AG04449 (cell line): Measurements from ENCODE around the gene ARMH1.
"Not testable (repeated sequence)": the region's sequence is repeated elsewhere in the genome, so short reads cannot be mapped to it uniquely, and the experiment has no call there.

ENCODE experiments used
- CTCF ChIA-PET: fragments of 350-600 bp; formaldehyde crosslinking; extraction: SDS; loops from one replicate; lab custom pipeline; 2021; ENCODE audit warnings: antibody characterized with exemption; lab: Yijun Ruan, JAX
- POLR2A ChIA-PET: fragments of 400-600, 350-600 bp; formaldehyde crosslinking; extraction: SDS; loops from one replicate; lab custom pipeline; 2020; ENCODE audit warnings: antibody characterized with exemption, inconsistent platforms; lab: Yijun Ruan, JAX
- DNase-seq: peaks from one replicate; pipeline ENCODE4 v3.0.0-alpha.2; 2010; ENCODE audit warnings: low read depth, low spot score
- H3K4me3 ChIP-seq: 2 replicates; pipeline ENCODE4 v1.5.1; 2011; ENCODE audit warnings: low read depth, mild to moderate bottlenecking, control low read depth, low read length
- TF ChIP-seq, protein P1 (sequence below): IDR thresholded peaks from one replicate; pipeline ENCODE4 v1.5.1; 2011; ENCODE audit warnings: mild to moderate bottlenecking, moderate library complexity, low read length, control low read depth, inconsistent platforms; ENCODE audit not compliant: insufficient read depth; ENCODE audit errors: missing control alignments

Gene ARMH1

DNA sequence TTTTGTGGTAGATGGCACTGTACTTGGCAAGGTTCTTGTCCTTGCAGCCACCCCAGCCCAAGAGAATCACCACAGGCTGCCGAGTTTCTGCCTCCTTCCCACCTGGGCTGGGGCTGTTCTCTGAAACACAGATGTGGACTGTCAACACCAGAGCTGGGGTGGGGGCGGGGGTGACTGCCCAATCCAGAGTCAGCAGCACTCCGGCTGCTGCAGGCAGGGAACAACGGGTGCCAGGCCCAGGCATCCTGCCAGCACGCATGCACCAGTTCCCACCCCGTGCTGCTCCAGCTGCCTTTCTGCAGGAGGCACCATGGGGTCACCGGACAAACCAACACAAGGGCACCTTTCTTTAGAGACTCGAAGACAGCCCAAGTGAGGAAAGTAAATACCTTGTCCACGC, 14.3 kb upstream of the ARMH1 start:
- DNase-seq, result no peak
- CTCF ChIA-PET, result interaction anchor here (1.1 to 5.3 kb wide), 5 partner anchors 8 to 68 kb away, joined by 3 to 48 read pairs (median 4); no protein-coding TSS in a partner anchor
- POLR2A ChIA-PET, result no interaction called here
- TF ChIP-seq, protein P1, sequence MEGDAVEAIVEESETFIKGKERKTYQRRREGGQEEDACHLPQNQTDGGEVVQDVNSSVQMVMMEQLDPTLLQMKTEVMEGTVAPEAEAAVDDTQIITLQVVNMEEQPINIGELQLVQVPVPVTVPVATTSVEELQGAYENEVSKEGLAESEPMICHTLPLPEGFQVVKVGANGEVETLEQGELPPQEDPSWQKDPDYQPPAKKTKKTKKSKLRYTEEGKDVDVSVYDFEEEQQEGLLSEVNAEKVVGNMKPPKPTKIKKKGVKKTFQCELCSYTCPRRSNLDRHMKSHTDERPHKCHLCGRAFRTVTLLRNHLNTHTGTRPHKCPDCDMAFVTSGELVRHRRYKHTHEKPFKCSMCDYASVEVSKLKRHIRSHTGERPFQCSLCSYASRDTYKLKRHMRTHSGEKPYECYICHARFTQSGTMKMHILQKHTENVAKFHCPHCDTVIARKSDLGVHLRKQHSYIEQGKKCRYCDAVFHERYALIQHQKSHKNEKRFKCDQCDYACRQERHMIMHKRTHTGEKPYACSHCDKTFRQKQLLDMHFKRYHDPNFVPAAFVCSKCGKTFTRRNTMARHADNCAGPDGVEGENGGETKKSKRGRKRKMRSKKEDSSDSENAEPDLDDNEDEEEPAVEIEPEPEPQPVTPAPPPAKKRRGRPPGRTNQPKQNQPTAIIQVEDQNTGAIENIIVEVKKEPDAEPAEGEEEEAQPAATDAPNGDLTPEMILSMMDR, result no peak
- no peak overlapping the region for H3K4me3 ChIP-seq

DNA sequence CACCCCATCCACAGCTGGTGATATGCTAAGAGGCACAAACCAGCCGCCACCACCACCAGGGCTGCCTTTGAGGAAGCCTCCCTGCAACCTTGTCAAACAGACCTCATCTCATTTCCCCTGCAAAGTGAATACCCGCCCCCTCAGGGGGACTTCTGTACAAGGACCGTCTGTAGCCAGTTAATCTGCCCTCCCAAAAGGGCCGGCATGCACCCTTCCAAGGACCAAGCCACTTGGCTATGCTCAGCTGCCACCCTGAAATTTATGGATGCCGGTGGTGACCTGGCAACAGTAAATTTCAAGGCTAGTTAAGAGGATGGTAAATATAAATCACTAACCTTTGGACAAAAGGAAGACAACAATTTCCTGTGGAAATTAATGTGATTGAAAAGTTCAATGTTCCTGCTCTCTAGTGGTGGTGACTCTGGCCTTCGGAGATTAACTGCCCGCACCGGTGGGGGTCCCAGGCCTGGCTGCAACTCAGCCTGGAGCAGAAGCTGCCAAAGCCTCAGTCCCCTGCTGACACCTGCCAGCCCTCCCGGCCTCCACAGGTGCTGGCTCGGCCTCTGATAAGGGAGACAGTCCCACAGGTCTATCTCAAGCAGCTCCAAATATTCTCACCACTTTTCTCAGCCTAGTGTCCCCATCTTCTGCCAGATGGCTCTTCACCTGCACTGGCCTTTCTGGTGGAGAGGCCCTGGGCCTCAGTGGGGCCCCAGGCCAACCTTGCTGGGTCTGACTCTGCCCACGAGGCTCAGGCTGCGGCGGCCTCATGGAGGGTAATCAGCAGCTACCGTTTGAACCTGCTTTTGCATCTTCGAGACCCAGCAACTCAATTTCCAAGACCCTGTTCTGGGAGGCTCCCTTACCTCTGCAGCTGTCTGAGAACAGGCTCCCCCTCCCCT, 12.5 kb upstream of the ARMH1 start:
- no peak overlapping the region for H3K4me3 ChIP-seq
- ChIA-PET POLR2A (no interaction called here), CTCF (interaction anchor here (1.0 to 5.3 kb wide), 3 partner anchors 10 to 61 kb away, joined by 4 to 48 read pairs (median 16); no protein-coding TSS in a partner anchor)
- DNase-seq, result no peak
- TF ChIP-seq, protein P1, result no peak

DNA sequence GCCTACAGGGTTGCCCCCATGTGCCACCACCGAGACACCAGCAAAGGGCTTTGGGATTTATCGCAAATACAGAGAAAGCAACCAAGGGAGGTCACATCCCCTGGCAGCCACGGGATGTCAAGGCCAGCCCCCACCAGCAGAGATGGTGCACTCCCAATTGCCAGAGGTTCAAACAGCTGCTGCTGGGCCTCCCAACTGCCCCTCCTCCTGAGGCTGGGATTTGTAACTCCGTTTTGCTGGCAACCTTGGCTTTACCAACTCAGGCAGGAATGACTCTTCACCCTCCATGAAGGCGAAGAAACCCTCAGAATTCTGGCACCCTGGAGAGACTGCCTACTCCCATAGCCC, 11.9 kb upstream of the ARMH1 start:
- TF ChIP-seq, protein P1, result no peak
- ChIA-PET CTCF (interaction anchor here (1.0 to 5.3 kb wide), 3 partner anchors 10 to 61 kb away, joined by 4 to 48 read pairs (median 16); no protein-coding TSS in a partner anchor), POLR2A (no interaction called here)
- DNase-seq, result no peak
- H3K4me3 ChIP-seq, result no peak overlapping the region

DNA sequence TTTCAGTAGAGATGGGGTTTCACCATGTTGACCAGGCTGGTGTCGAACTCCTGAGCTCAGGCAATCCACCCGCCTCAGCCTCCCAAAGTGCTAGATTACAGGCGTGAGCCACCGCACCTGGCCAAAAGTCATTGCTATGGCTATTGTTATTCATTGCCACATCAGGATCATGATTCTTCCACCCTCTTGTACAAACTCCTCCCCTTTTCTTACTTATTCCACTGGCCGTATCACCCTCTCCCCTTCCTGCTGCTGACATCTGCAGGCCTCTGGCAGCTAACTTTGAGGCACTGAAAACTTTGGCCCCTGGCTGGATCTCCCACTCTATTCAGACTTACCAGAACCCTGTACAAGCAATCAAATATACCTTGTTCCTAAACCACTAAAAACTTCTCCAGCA, 11.1 kb upstream of the ARMH1 start:
- no peak overlapping the region for H3K4me3 ChIP-seq
- TF ChIP-seq, protein P1, result no peak
- ChIA-PET CTCF (interaction anchor here (3.8 to 5.3 kb wide), 2 partner anchors 11 to 54 kb away, joined by 16 to 48 read pairs; no protein-coding TSS in a partner anchor), POLR2A (no interaction called here)
- no peak for DNase-seq

DNA sequence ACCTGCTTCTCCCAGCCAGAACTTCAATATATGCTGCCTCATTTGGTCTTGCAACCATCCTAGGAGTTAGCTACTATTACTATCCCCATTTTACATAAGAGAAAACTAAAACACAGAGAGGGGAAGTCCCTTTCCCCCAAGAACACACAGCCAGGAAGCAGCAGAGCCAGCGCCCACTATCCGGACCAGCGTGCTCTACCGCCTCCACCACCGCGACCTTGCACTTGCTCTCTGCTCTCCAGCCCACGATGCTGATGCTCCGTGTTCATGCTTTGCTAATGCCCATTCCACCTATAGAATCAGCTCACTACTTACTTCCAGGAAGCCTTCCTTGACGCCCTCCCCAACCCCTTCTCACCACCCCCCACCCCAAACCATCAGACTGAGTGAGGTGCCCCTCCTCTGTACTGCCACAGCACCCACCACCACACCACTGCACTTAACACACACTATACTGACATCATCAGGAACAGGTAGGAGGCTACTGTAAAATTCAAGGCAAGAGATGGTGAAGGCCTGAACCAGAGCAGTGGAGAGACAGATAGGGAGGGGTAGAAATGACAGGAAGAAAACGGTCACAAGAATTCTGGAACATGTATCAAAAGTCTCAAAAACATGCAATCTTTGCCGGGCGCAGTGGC, 9.7 kb upstream of the ARMH1 start:
- no peak overlapping the region for H3K4me3 ChIP-seq
- TF ChIP-seq, protein P1, result no peak
- CTCF ChIA-PET, result interaction anchor here (1.1 to 5.3 kb wide), 4 partner anchors 9 to 55 kb away, joined by 4 to 48 read pairs (median 12); partner anchors contain the start of genes ARMH1 and TMEM53
- no peak for DNase-seq
- POLR2A ChIA-PET, result interaction anchor here (0.7 kb wide), 1 partner anchor 346 kb away, joined by 3 read pairs; no protein-coding TSS in a partner anchor

DNA sequence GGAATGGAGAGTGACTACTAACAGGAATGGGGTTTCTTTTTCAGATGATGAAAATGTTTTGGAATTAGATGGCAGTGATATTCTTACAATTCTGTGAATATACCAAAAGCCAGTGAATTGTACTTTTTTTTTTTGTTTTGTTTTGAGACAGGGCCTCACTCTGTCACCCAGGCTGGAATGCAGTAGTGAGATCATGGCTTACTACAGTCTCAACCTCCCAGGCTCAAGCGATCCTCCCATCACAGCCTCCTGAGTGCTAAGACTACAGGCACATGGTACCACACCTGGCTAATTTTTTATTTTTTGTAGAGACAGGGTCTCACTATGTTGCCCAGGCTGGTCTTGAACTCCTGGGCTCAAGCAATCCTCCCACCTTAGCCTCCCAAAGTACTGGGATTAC, 7.8 kb upstream of the ARMH1 start:
- CTCF ChIA-PET, DNase-seq, POLR2A ChIA-PET, H3K4me3 ChIP-seq: not testable (repeated sequence)
